Fibroblast of mammary gland (primary cell): ENCODE data around the gene KIF26B.

Experiments used
- DNase-seq: peaks from one replicate; pipeline ENCODE4 v3.0.0-alpha.2; 2010; ENCODE audit warnings: low read depth
- H3K4me3 ChIP-seq: 2 replicates; pipeline ENCODE4 v1.5.1; 2011; ENCODE audit warnings: low read depth, mild to moderate bottlenecking, low read length, moderate library complexity; ENCODE audit not compliant: control insufficient read depth
- CTCF ChIP-seq: conservative IDR thresholded peaks from 2 replicates; pipeline ENCODE4 v1.5.1; 2011; ENCODE audit warnings: low read depth, low read length, inconsistent platforms; ENCODE audit not compliant: control insufficient read depth, insufficient read depth

KIF26B gene

GRCh38 chr1:245337829-245338484, 183.2 kb downstream of the KIF26B start:
- no peak overlapping the region for H3K4me3 ChIP-seq
- TF ChIP-seq CTCF: no peak
- DNase-seq: no peak

- no peak for DNase-seq
- no peak overlapping the region for H3K4me3 ChIP-seq
- TF ChIP-seq CTCF: no peak
Observed at GRCh38 chr1:245338485-245338877, 183.7 kb downstream of the KIF26B start.

GRCh38 chr1:245341743-245342142, 187.0 kb downstream of the KIF26B start:
- TF ChIP-seq CTCF: no peak
- DNase-seq: no peak
- H3K4me3 ChIP-seq: no peak overlapping the region

- no peak for TF ChIP-seq CTCF
- DNase-seq: no peak
- H3K4me3 ChIP-seq: no peak overlapping the region
Observed at GRCh38 chr1:245345191-245345884, 190.6 kb downstream of the KIF26B start.

GRCh38 chr1:245348626-245349025, 193.8 kb downstream of the KIF26B start:
- no peak overlapping the region for H3K4me3 ChIP-seq
- no peak for DNase-seq
- TF ChIP-seq CTCF: no peak

GRCh38 chr1:245353411-245353810, 198.6 kb downstream of the KIF26B start:
- no peak overlapping the region for H3K4me3 ChIP-seq
- DNase-seq: no peak
- TF ChIP-seq CTCF: no peak
